ENCODE measurements around the gene TCEA3.

- TF ChIP-seq ELK1 (IDR thresholded peaks at IDR 0.05; ENCODE audit: low read depth, low read length) = no peak
- no peak for TF ChIP-seq ATF3 (IDR thresholded peaks at IDR 0.05; ENCODE audit: borderline replicate concordance, extremely low read depth, low read depth, low read length)
Measured at GRCh38 chr1:23394684-23395083, 29.9 kb downstream of the TCEA3 start.
